Transverse colon (tissue), 4 donors: ENCODE data around the gene OPA3. TPM values are rescaled to one million over a fixed set of nuclear protein-coding genes. Genes with fewer than 3 reads are reported as not detected.
A peak's percentile ranks its signal among the peaks of the same experiment; 100 is the strongest.
"Not testable (repeated sequence)": the region's sequence is repeated elsewhere in the genome, so short reads cannot be mapped to it uniquely, and the experiment has no call there.

Experiments
- DNase-seq: peaks from one replicate; pipeline ENCODE4 v3.0.0-alpha.2; 2019
- H3K27ac ChIP-seq, 4 donors: fragments of 200-600 bp; sonication (generic); 2 replicates each; pipeline ENCODE4 v1.5.1; 2016 to 2018; ENCODE audit warnings: inconsistent platforms in 4 of 4
- H3K27me3 ChIP-seq: fragments of 200-600 bp; sonication (generic); 2 replicates; pipeline ENCODE4 v1.5.1; 2017; ENCODE audit warnings: inconsistent platforms
- H3K36me3 ChIP-seq, 4 donors: fragments of 200-600 bp; sonication (generic); 2 replicates each; pipeline ENCODE4 v1.5.1; 2017 to 2019; ENCODE audit warnings: inconsistent platforms in 4 of 4
- H3K4me1 ChIP-seq, 4 donors: fragments of 200-600 bp; sonication (generic); 2 replicates each; pipeline ENCODE4 v1.5.1; 2017 to 2020; ENCODE audit warnings: inconsistent platforms in 4 of 4
- H3K4me3 ChIP-seq, 4 donors: fragments of 200-600 bp; sonication (generic); 1 replicate in 1 of 4; 2 replicates in 3 of 4; pipeline versions ENCODE4 v1.5.1 to v1.6.1; 2017 to 2019; ENCODE audit warnings: inconsistent platforms in 4 of 4
- H3K9me3 ChIP-seq, 2 donors: fragments of 200-600 bp; sonication (generic); 2 replicates each; pipeline ENCODE4 v1.5.1; 2017 to 2019; ENCODE audit warnings: inconsistent platforms in 2 of 2
- CTCF ChIP-seq, 5 experiments: fragments of 200-600 bp in 3 of 5; fragments of 450-650 bp in 2 of 5; sonication (generic) in 3 of 5; IDR thresholded peaks; 1 replicate in 2 of 5; 2 replicates in 3 of 5; pipeline ENCODE4 v1.5.1; 2016 to 2017; ENCODE audit warnings: antibody characterized with exemption in 5 of 5, inconsistent platforms in 3 of 5, mild to moderate bottlenecking in 2 of 5, moderate library complexity in 1 of 5
- EP300 ChIP-seq: sonication (generic); formaldehyde crosslinking; IDR thresholded peaks from one replicate; pipeline ENCODE4 v1.6.1; 2017; ENCODE audit warnings: antibody characterized with exemption, low read depth
- POLR2A ChIP-seq: fragments of 450-650 bp; IDR thresholded peaks from one replicate; pipeline ENCODE4 v1.6.1; 2016; ENCODE audit warnings: antibody characterized with exemption, mild to moderate bottlenecking, moderate library complexity
- POLR2AphosphoS5 ChIP-seq, 3 donors: sonication (generic); formaldehyde crosslinking; IDR thresholded peaks; one replicate each; pipeline ENCODE4 v1.6.1; 2016; ENCODE audit warnings: antibody characterized with exemption in 3 of 3
- WGBS, 2 donors: methylation state at CpG; one replicate each; pipeline ENCODE4 v1.1.5; 2018; ENCODE audit warnings: low coverage in 1 of 2; 5-methylcytosine and 5-hydroxymethylcytosine counted together
- in situ Hi-C, 4 donors: fragments of 200-750 bp; cut with MboI; loops; one replicate each; pipeline versions ENCODE4 v1.15.0 to v1.15.1; 2017; ENCODE audit warnings: low sequenced_read_pairs in 3 of 4, low pct_ligation_motif_present in 1 of 4, low pct_unique_long_range_greater_than_20kb in 1 of 4
- intact Hi-C: fragments of 100-400 bp; cut with DNase I; formaldehyde crosslinking; loops from one replicate; pipeline ENCODE4 v1.15.1; 2023; ENCODE audit warnings: low total_unique reads
- total RNA-seq, 4 donors: library from RNA; depleted of rRNA; stranded (reverse); fragments of >200 nt; gene quantifications; one replicate each; pipeline ENCODE4 v1.1.0, GENCODE V29; 2016

The OPA3 gene
- total RNA-seq, 4 donors from 2014 or later, result 6.7 to 10.8 (median 8.6) TPM

- no peak for TF ChIP-seq EP300
- no peak for TF ChIP-seq POLR2AphosphoS5 (IDR thresholded peaks at IDR 0.05)
- no peak for TF ChIP-seq CTCF (IDR thresholded peaks at IDR 0.05)
- no peak for TF ChIP-seq POLR2A
- in situ Hi-C loops, result no loop called here
- Histone ChIP-seq H3K4me1 (peaks cover 3 to 24% (median 16%) of the 10 kb centered on the region in 4 donors), H3K36me3 (peaks cover 0 to 25% (median 4%) of the 10 kb centered on the region in 4 donors), H3K27ac (peak overlapping the region; percentile 75 to 89 (median 86)), H3K9me3 (no peaks in the 10 kb centered on the region), H3K4me3 (peak overlapping the region in 1 of 4 donors; percentile 6), H3K27me3 (no peaks in the 10 kb centered on the region)
- intact Hi-C loops, result no loop called here
- 28 to 45% methylated on average over 4 to 28 of the region's 37 CpGs for WGBS, 2 donors
- peak; percentile 94 for DNase-seq
Measured at GRCh38 chr19:45615795-45616703, 31.4 kb upstream of the OPA3 start.

- Histone ChIP-seq H3K27ac (peak overlapping the region; percentile 75 to 89 (median 86)), H3K4me1 (peaks cover 3 to 24% (median 16%) of the 10 kb centered on the region in 4 donors), H3K36me3 (peaks cover 0 to 25% (median 3%) of the 10 kb centered on the region in 4 donors)
- DNase-seq, H3K9me3 ChIP-seq, H3K27me3 ChIP-seq, intact Hi-C loops, in situ Hi-C loops, H3K4me3 ChIP-seq: not testable (repeated sequence)
- 88 to 90% methylated on average over 7 to 9 of the region's 9 CpGs for WGBS, 2 donors
Measured at GRCh38 chr19:45615056-45615455, 30.5 kb upstream of the OPA3 start.

GRCh38 chr19:45613926-45614725 lies 29.5 kb upstream of the OPA3 start:
- no peak overlapping the region for H3K4me3 ChIP-seq

GRCh38 chr19:45608948-45609347 lies 24.3 kb upstream of the OPA3 start:
- Histone ChIP-seq H3K4me3 (no peak overlapping the region), H3K4me1 (peaks cover 5 to 15% (median 10%) of the 10 kb centered on the region in 4 donors), H3K27me3 (peaks cover 2% of the 10 kb centered on the region), H3K36me3 (peaks cover 0 to 16% (median 2%) of the 10 kb centered on the region in 4 donors), H3K9me3 (no peaks in the 10 kb centered on the region), H3K27ac (no peak overlapping the region)
- 94 to 100% methylated on average over 2 to 6 of the region's 6 CpGs for WGBS, 2 donors
- intact Hi-C loops, result no loop called here
- no peak for TF ChIP-seq CTCF (IDR thresholded peaks at IDR 0.05)
- TF ChIP-seq POLR2AphosphoS5 (IDR thresholded peaks at IDR 0.05), result no peak
- no peak for TF ChIP-seq POLR2A
- TF ChIP-seq EP300, result no peak
- DNase-seq, result no peak
- in situ Hi-C loops, result no loop called here

More at GRCh38 chr19:45613926-45614725, 29.5 kb upstream of the OPA3 start:
- peak overlapping the region; percentile 75 to 89 (median 86) for H3K27ac ChIP-seq
- in situ Hi-C loops (no loop called here), intact Hi-C loops (no loop called here)
- H3K9me3 ChIP-seq, result no peaks in the 10 kb centered on the region
- TF ChIP-seq CTCF (IDR thresholded peaks at IDR 0.05), result no peak
- TF ChIP-seq POLR2AphosphoS5 (IDR thresholded peaks at IDR 0.05), result peak; percentile 81 to 90 (median 89)
- TF ChIP-seq POLR2A, result peak; percentile 76
- 37 to 48% methylated on average over 4 to 10 of the region's 10 CpGs for WGBS, 2 donors
- H3K27me3 ChIP-seq, result no peaks in the 10 kb centered on the region
- peaks cover 3 to 24% (median 16%) of the 10 kb centered on the region in 4 donors for H3K4me1 ChIP-seq
- peaks cover 0 to 25% (median 2%) of the 10 kb centered on the region in 4 donors for H3K36me3 ChIP-seq
- peak; percentile 73 for DNase-seq
